Keratinocyte (primary cell): ENCODE measurements around the gene GALNT2. TPM values are rescaled to one million over a fixed set of nuclear protein-coding genes. Genes with fewer than 3 reads are reported as not detected.

Experiments used
- DNase-seq: peaks from one replicate; pipeline ENCODE4 v3.0.0-alpha.2; 2011; ENCODE audit warnings: low read depth, missing footprints, low spot score
- FAIRE-seq: peaks from 2 replicates; lab custom pipeline; 2011; peaks lifted over from hg19 to GRCh38; lab: Jason Lieb, UNC
- H2AFZ ChIP-seq: 2 replicates; pipeline ENCODE4 v1.6.0; 2012; ENCODE audit warnings: low read length, control low read depth, inconsistent platforms; ENCODE audit not compliant: control insufficient read depth
- H3K27ac ChIP-seq: 2 replicates; pipeline ENCODE4 v1.5.1; 2011; ENCODE audit warnings: low read length; ENCODE audit not compliant: control insufficient read depth, insufficient read depth
- H3K27me3 ChIP-seq: 3 replicates; pipeline ENCODE4 v1.6.0; 2011; ENCODE audit warnings: low read length; ENCODE audit not compliant: control insufficient read depth, insufficient read depth; ENCODE audit errors: extremely low read depth
- H3K36me3 ChIP-seq, 2 experiments: 2 replicates in 1 of 2; 3 replicates in 1 of 2; pipeline ENCODE4 v1.5.1; 2011; ENCODE audit warnings: low read length in 2 of 2, mild to moderate bottlenecking in 1 of 2; ENCODE audit not compliant: control insufficient read depth in 2 of 2, insufficient read depth in 2 of 2; ENCODE audit errors: extremely low read depth in 1 of 2
- H3K4me1 ChIP-seq: 3 replicates; pipeline ENCODE4 v1.5.1; 2011; ENCODE audit warnings: low read length; ENCODE audit not compliant: control insufficient read depth, insufficient read depth; ENCODE audit errors: extremely low read depth
- H3K4me2 ChIP-seq: 3 replicates; pipeline ENCODE4 v1.6.0; 2011; ENCODE audit warnings: low read depth, low read length; ENCODE audit not compliant: control insufficient read depth, insufficient read depth; ENCODE audit errors: extremely low read depth
- H3K4me3 ChIP-seq, 3 experiments: fragments of 200-600 bp in 1 of 3; sonication (generic) in 1 of 3; 2 replicates in 2 of 3; 3 replicates in 1 of 3; pipeline ENCODE4 v1.5.1; 2011 to 2016; ENCODE audit warnings: low read length in 3 of 3, mild to moderate bottlenecking in 3 of 3, control low read depth in 2 of 3, inconsistent platforms in 1 of 3, low read depth in 1 of 3, mixed read lengths in 1 of 3, mixed run types in 1 of 3, moderate library complexity in 1 of 3; ENCODE audit not compliant: control insufficient read depth in 2 of 3, insufficient read depth in 2 of 3; ENCODE audit errors: extremely low read depth in 1 of 3
- H3K79me2 ChIP-seq: 2 replicates; pipeline ENCODE4 v1.6.0; 2012; ENCODE audit warnings: low read length; ENCODE audit not compliant: control insufficient read depth, insufficient read depth
- H3K9ac ChIP-seq: 3 replicates; pipeline ENCODE4 v1.6.0; 2011; ENCODE audit warnings: low read length; ENCODE audit not compliant: control insufficient read depth, insufficient read depth; ENCODE audit errors: extremely low read depth
- H3K9me1 ChIP-seq: 3 replicates; pipeline ENCODE4 v1.6.0; 2011; ENCODE audit warnings: low read length; ENCODE audit not compliant: control insufficient read depth, insufficient read depth; ENCODE audit errors: extremely low read depth
- H3K9me3 ChIP-seq: 2 replicates; pipeline ENCODE4 v1.5.1; 2012; ENCODE audit warnings: low read depth, low read length; ENCODE audit not compliant: control insufficient read depth
- H4K20me1 ChIP-seq: 3 replicates; pipeline ENCODE4 v1.6.0; 2011; ENCODE audit warnings: low read length; ENCODE audit not compliant: control insufficient read depth, insufficient read depth; ENCODE audit errors: extremely low read depth
- EZH2 ChIP-seq: IDR thresholded peaks from one replicate; pipeline ENCODE4 v1.6.1; 2012; ENCODE audit warnings: inconsistent platforms, mild to moderate bottlenecking, low read length, moderate library complexity
- dilution Hi-C: fragments of 300-500 bp; cut with MboI; formaldehyde crosslinking; loops from one replicate; pipeline ENCODE4 v1.7.0; 2020; ENCODE audit warnings: low sequenced_read_pairs; ENCODE audit not compliant: extremely low pct_ligation_motif_present
- polyA plus RNA-seq, 5 experiments: library from polyadenylated mRNA; depleted of rRNA in 3 of 5; stranded (reverse) in 3 of 5; stranded (forward) in 1 of 5; unstranded in 1 of 5; fragments of >200 nt; gene quantifications; 1 replicate in 1 of 5; 2 replicates in 3 of 5; 3 replicates in 1 of 5; pipeline versions ENCODE4 v1.2.1 to v1.2.3, GENCODE V29; 2011 to 2012; ENCODE audit warnings: missing spikeins in 2 of 5, low read depth in 1 of 5, low replicate concordance in 1 of 5
- TF ChIP-seq, protein P1 (sequence below), 3 experiments: IDR thresholded peaks in 1 of 3; conservative IDR thresholded peaks in 1 of 3; optimal IDR thresholded peaks in 1 of 3; 2 replicates in 2 of 3; 3 replicates in 1 of 3; pipeline versions ENCODE3 to v1.5.1; 2011; ENCODE audit warnings: low read length in 3 of 3, mild to moderate bottlenecking in 3 of 3, moderate library complexity in 2 of 3, control low read depth in 1 of 3, inconsistent platforms in 1 of 3; ENCODE audit not compliant: insufficient read depth in 2 of 3; ENCODE audit errors: extremely low read depth in 1 of 3

The GALNT2 gene
- polyA plus RNA-seq, 1 donor (not counting 4 experiments of a cell fraction or from before 2014, with no cell fraction given): 61.7 TPM

DNA sequence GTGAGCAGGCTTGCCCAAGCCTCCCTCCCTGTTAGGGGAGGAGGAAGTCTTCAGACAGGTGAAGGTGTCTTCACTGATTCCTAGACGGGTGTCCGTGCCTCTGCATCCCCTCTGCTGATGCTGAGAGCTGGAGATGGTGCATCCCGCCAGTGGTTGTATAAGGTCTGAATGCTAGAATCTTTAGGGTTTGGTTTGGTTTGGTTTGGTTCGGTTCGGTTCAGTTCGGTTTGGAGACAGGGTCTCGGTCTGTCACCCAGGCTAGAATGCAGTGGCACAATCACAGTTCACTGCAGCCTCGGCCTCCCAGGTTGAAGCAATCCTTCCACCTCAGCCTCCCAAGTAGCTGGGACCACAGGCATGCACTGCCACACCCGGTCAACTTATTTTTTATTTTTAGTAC, 205.5 kb downstream of the GALNT2 start:
- Histone ChIP-seq H3K9ac (no peak overlapping the region), H2AFZ (no peak overlapping the region), H3K4me2 (no peak overlapping the region), H3K27ac (no peak overlapping the region), H3K4me3 (no peak overlapping the region), H3K36me3 (peaks cover 20 to 34% of the 10 kb centered on the region in 2 experiments), H3K9me1 (no peaks in the 10 kb centered on the region), H3K27me3 (no peaks in the 10 kb centered on the region), H3K4me1 (no peaks in the 10 kb centered on the region), H3K9me3 (no peaks in the 10 kb centered on the region), H3K79me2 (no peaks in the 10 kb centered on the region), H4K20me1 (peaks cover 2% of the 10 kb centered on the region)
- DNase-seq: no peak
- dilution Hi-C loops: no loop called here
- no peak for TF ChIP-seq EZH2
- TF ChIP-seq, protein P1, sequence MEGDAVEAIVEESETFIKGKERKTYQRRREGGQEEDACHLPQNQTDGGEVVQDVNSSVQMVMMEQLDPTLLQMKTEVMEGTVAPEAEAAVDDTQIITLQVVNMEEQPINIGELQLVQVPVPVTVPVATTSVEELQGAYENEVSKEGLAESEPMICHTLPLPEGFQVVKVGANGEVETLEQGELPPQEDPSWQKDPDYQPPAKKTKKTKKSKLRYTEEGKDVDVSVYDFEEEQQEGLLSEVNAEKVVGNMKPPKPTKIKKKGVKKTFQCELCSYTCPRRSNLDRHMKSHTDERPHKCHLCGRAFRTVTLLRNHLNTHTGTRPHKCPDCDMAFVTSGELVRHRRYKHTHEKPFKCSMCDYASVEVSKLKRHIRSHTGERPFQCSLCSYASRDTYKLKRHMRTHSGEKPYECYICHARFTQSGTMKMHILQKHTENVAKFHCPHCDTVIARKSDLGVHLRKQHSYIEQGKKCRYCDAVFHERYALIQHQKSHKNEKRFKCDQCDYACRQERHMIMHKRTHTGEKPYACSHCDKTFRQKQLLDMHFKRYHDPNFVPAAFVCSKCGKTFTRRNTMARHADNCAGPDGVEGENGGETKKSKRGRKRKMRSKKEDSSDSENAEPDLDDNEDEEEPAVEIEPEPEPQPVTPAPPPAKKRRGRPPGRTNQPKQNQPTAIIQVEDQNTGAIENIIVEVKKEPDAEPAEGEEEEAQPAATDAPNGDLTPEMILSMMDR (optimal IDR thresholded peaks at IDR 0.05 in 1 of 3, IDR thresholded peaks at IDR 0.05 in 1 of 3, conservative IDR thresholded peaks at IDR 0.05 in 1 of 3; ENCODE audit: extremely low read depth in 1 of 3, insufficient read depth in 2 of 3, low read length in 3 of 3): no peak
- FAIRE-seq: no peak

DNA sequence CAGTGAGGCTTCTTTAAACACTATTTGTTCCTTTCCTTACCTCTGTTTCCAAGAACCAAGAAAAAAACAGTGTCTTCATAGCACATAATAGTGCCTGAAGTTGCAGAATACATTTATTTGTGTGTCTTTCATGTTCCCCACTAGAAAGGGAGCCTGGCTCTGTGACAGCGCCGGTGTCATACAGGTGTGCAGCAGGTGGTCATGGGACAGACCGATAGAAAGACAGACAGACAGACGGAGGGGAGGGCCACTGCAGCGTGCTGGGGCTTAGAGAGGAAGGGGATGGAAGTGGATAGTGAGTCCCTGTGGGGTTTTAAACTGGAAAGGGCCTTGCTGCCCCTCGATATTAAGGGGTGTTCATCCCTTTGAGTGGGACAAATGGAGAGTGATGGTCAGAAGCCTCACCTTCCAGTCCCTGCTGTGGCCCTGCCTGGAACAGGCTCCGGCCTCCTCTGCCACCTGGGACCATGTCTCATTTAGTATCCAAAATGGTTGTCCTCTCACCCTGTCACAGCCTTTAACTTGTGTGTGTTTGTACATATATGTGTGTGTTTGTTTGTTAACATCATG, 206.2 kb downstream of the GALNT2 start:
- dilution Hi-C loops: no loop called here
- Histone ChIP-seq H3K79me2 (no peaks in the 10 kb centered on the region), H3K4me3 (no peak overlapping the region), H3K27ac (no peak overlapping the region), H3K4me2 (no peak overlapping the region), H3K9me1 (no peaks in the 10 kb centered on the region), H4K20me1 (peaks cover 2% of the 10 kb centered on the region), H3K36me3 (peaks cover 21 to 32% of the 10 kb centered on the region in 2 experiments), H3K9ac (no peak overlapping the region), H3K4me1 (no peaks in the 10 kb centered on the region), H3K27me3 (no peaks in the 10 kb centered on the region), H2AFZ (no peak overlapping the region), H3K9me3 (no peaks in the 10 kb centered on the region)
- no peak for DNase-seq
- TF ChIP-seq EZH2: no peak
- TF ChIP-seq, protein P1 (optimal IDR thresholded peaks at IDR 0.05 in 1 of 3, IDR thresholded peaks at IDR 0.05 in 1 of 3, conservative IDR thresholded peaks at IDR 0.05 in 1 of 3; ENCODE audit: extremely low read depth in 1 of 3, insufficient read depth in 2 of 3, low read length in 3 of 3): no peak
- no peak for FAIRE-seq
